Activated naive CD8-positive, alpha-beta T cell treated with anti-CD3 and anti-CD28 coated beads, Interleukin-2, amount 50 U/mL, for 24 hours (primary cell): ENCODE results near the gene MAGED1.

ENCODE experiments used
- ATAC-seq: fragments of 150-1000 bp; cut with Tn5 transposase; one replicate; pipeline ENCODE4 v1.10.0; 2021
- DNase-seq: peaks from one replicate; pipeline ENCODE4 v3.0.0; 2021
- H3K27ac Mint-ChIP-seq: one replicate; pipeline ENCODE4 v1.8.0; 2021; ENCODE audit warnings: mild to moderate bottlenecking, mixed read lengths
- H3K27me3 Mint-ChIP-seq: one replicate; pipeline ENCODE4 v1.8.0; 2021; ENCODE audit warnings: mixed read lengths
- H3K36me3 Mint-ChIP-seq: one replicate; pipeline ENCODE4 v1.8.0; 2021; ENCODE audit warnings: low read depth, mixed read lengths
- H3K4me1 Mint-ChIP-seq: one replicate; pipeline ENCODE4 v1.8.0; 2021; ENCODE audit warnings: mixed read lengths
- H3K4me3 Mint-ChIP-seq: one replicate; pipeline ENCODE4 v1.8.0; 2021; ENCODE audit warnings: mild to moderate bottlenecking, moderate library complexity, mixed read lengths
- H3K9me3 Mint-ChIP-seq: one replicate; pipeline ENCODE4 v1.8.0; 2021; ENCODE audit warnings: mixed read lengths

MAGED1 gene

GRCh38 chrX:51892921-51893745 lies at the start of gene MAGED1:
Gene MAGED1 (plus strand): TSS chrX:51893623. CDS start chrX:51894305, 682 bp downstream.
- H3K27me3 Mint-ChIP-seq = no peaks in the 10 kb centered on the region
- ATAC-seq (peak; percentile 94), DNase-seq (peak; percentile 81)
- H3K27ac Mint-ChIP-seq = peak within 1 kb of the TSS; percentile 92
- H3K4me1 Mint-ChIP-seq = peaks cover 23% of the 10 kb centered on the region
- H3K36me3 Mint-ChIP-seq = peaks cover 13% of the 10 kb centered on the region
- H3K4me3 Mint-ChIP-seq = peak within 1 kb of the TSS; percentile 92
- no peaks in the 10 kb centered on the region for H3K9me3 Mint-ChIP-seq

- H3K9me3 Mint-ChIP-seq = no peaks in the 10 kb centered on the region
- H3K4me1 Mint-ChIP-seq = peaks cover 13% of the 10 kb centered on the region
- H3K4me3 Mint-ChIP-seq = no peak overlapping the region
- no peak for DNase-seq
- H3K36me3 Mint-ChIP-seq = peaks cover 20% of the 10 kb centered on the region
- no peaks in the 10 kb centered on the region for H3K27me3 Mint-ChIP-seq
- ATAC-seq = no peak
- no peak overlapping the region for H3K27ac Mint-ChIP-seq
Observed at GRCh38 chrX:51847463-51847862, 46.0 kb upstream of the MAGED1 start.

GRCh38 chrX:51851507-51852085 lies 41.8 kb upstream of the MAGED1 start:
- Mint-ChIP-seq H3K27me3 (no peaks in the 10 kb centered on the region), H3K36me3 (peaks cover 37% of the 10 kb centered on the region), H3K4me1 (peaks cover 13% of the 10 kb centered on the region), H3K27ac (no peak overlapping the region), H3K4me3 (no peak overlapping the region), H3K9me3 (peaks cover 7% of the 10 kb centered on the region)
- no peak for DNase-seq
- ATAC-seq = no peak

GRCh38 chrX:51852096-51852495 lies 41.3 kb upstream of the MAGED1 start:
- Mint-ChIP-seq H3K9me3 (peaks cover 12% of the 10 kb centered on the region), H3K27ac (no peak overlapping the region), H3K36me3 (peaks cover 42% of the 10 kb centered on the region), H3K27me3 (no peaks in the 10 kb centered on the region), H3K4me1 (peaks cover 13% of the 10 kb centered on the region), H3K4me3 (no peak overlapping the region)
- no peak for DNase-seq
- no peak for ATAC-seq

- Mint-ChIP-seq H3K27ac (no peak overlapping the region), H3K36me3 (peaks cover 46% of the 10 kb centered on the region), H3K4me3 (no peak overlapping the region), H3K4me1 (peaks cover 11% of the 10 kb centered on the region), H3K27me3 (no peaks in the 10 kb centered on the region), H3K9me3 (peaks cover 12% of the 10 kb centered on the region)
- ATAC-seq (no peak), DNase-seq (no peak)
Observed at GRCh38 chrX:51852621-51853020, 40.8 kb upstream of the MAGED1 start.

GRCh38 chrX:51853251-51853650 lies 40.2 kb upstream of the MAGED1 start:
- H3K36me3 Mint-ChIP-seq = peaks cover 51% of the 10 kb centered on the region
- H3K4me3 Mint-ChIP-seq = no peak overlapping the region
- DNase-seq (no peak), ATAC-seq (no peak)
- H3K9me3 Mint-ChIP-seq = peaks cover 12% of the 10 kb centered on the region
- no peaks in the 10 kb centered on the region for H3K27me3 Mint-ChIP-seq
- no peak overlapping the region for H3K27ac Mint-ChIP-seq
- H3K4me1 Mint-ChIP-seq = peaks cover 9% of the 10 kb centered on the region

- DNase-seq (no peak), ATAC-seq (no peak)
- peaks cover 12% of the 10 kb centered on the region for H3K9me3 Mint-ChIP-seq
- no peak overlapping the region for H3K4me3 Mint-ChIP-seq
- peaks cover 9% of the 10 kb centered on the region for H3K4me1 Mint-ChIP-seq
- peaks cover 62% of the 10 kb centered on the region for H3K36me3 Mint-ChIP-seq
- no peak overlapping the region for H3K27ac Mint-ChIP-seq
- H3K27me3 Mint-ChIP-seq = no peaks in the 10 kb centered on the region
Observed at GRCh38 chrX:51855698-51856097, 37.7 kb upstream of the MAGED1 start.

- Mint-ChIP-seq H3K27ac (no peak overlapping the region), H3K27me3 (no peaks in the 10 kb centered on the region), H3K9me3 (peaks cover 12% of the 10 kb centered on the region), H3K4me3 (no peak overlapping the region), H3K4me1 (no peaks in the 10 kb centered on the region), H3K36me3 (peaks cover 59% of the 10 kb centered on the region)
- ATAC-seq (no peak), DNase-seq (no peak)
Observed at GRCh38 chrX:51857159-51857733, 36.2 kb upstream of the MAGED1 start.

GRCh38 chrX:51860679-51861078 lies 32.7 kb upstream of the MAGED1 start:
- peaks cover 49% of the 10 kb centered on the region for H3K36me3 Mint-ChIP-seq
- no peak overlapping the region for H3K27ac Mint-ChIP-seq
- H3K4me1 Mint-ChIP-seq = peaks cover 12% of the 10 kb centered on the region
- H3K27me3 Mint-ChIP-seq = no peaks in the 10 kb centered on the region
- H3K9me3 Mint-ChIP-seq = peaks cover 16% of the 10 kb centered on the region
- ATAC-seq (no peak), DNase-seq (no peak)
- H3K4me3 Mint-ChIP-seq = no peak overlapping the region

GRCh38 chrX:51862920-51863319 lies 30.5 kb upstream of the MAGED1 start:
- H3K27ac Mint-ChIP-seq = no peak overlapping the region
- peaks cover 14% of the 10 kb centered on the region for H3K4me1 Mint-ChIP-seq
- peaks cover 35% of the 10 kb centered on the region for H3K36me3 Mint-ChIP-seq
- no peak for ATAC-seq
- H3K9me3 Mint-ChIP-seq = peaks cover 9% of the 10 kb centered on the region
- H3K27me3 Mint-ChIP-seq = no peaks in the 10 kb centered on the region
- no peak for DNase-seq
- H3K4me3 Mint-ChIP-seq = no peak overlapping the region

GRCh38 chrX:51866210-51866609 lies 27.2 kb upstream of the MAGED1 start:
- Mint-ChIP-seq H3K36me3 (peaks cover 22% of the 10 kb centered on the region), H3K4me1 (peaks cover 14% of the 10 kb centered on the region), H3K4me3 (no peak overlapping the region), H3K27me3 (no peaks in the 10 kb centered on the region), H3K9me3 (peaks cover 9% of the 10 kb centered on the region), H3K27ac (no peak overlapping the region)
- ATAC-seq = no peak
- DNase-seq = no peak

- H3K36me3 Mint-ChIP-seq = peaks cover 22% of the 10 kb centered on the region
- ATAC-seq = no peak
- H3K27ac Mint-ChIP-seq = no peak overlapping the region
- peaks cover 9% of the 10 kb centered on the region for H3K9me3 Mint-ChIP-seq
- H3K27me3 Mint-ChIP-seq = no peaks in the 10 kb centered on the region
- H3K4me1 Mint-ChIP-seq = peaks cover 14% of the 10 kb centered on the region
- no peak overlapping the region for H3K4me3 Mint-ChIP-seq
- DNase-seq = no peak
Observed at GRCh38 chrX:51867626-51868025, 25.8 kb upstream of the MAGED1 start.

- Mint-ChIP-seq H3K4me1 (peaks cover 9% of the 10 kb centered on the region), H3K9me3 (peaks cover 3% of the 10 kb centered on the region), H3K27me3 (no peaks in the 10 kb centered on the region), H3K4me3 (no peak overlapping the region), H3K27ac (no peak overlapping the region), H3K36me3 (peaks cover 12% of the 10 kb centered on the region)
- ATAC-seq (no peak), DNase-seq (no peak)
Observed at GRCh38 chrX:51870354-51870753, 23.1 kb upstream of the MAGED1 start.

GRCh38 chrX:51874123-51874522 lies 19.3 kb upstream of the MAGED1 start:
- Mint-ChIP-seq H3K27ac (no peak overlapping the region), H3K9me3 (no peaks in the 10 kb centered on the region), H3K4me3 (no peak overlapping the region), H3K27me3 (no peaks in the 10 kb centered on the region), H3K4me1 (peaks cover 5% of the 10 kb centered on the region), H3K36me3 (peaks cover 4% of the 10 kb centered on the region)
- no peak for DNase-seq
- no peak for ATAC-seq

- H3K4me3 Mint-ChIP-seq = no peak overlapping the region
- ATAC-seq = no peak
- peaks cover 4% of the 10 kb centered on the region for H3K36me3 Mint-ChIP-seq
- H3K9me3 Mint-ChIP-seq = no peaks in the 10 kb centered on the region
- no peak overlapping the region for H3K27ac Mint-ChIP-seq
- no peak for DNase-seq
- no peaks in the 10 kb centered on the region for H3K27me3 Mint-ChIP-seq
- peaks cover 5% of the 10 kb centered on the region for H3K4me1 Mint-ChIP-seq
Observed at GRCh38 chrX:51876441-51876840, 17.0 kb upstream of the MAGED1 start.
